Motor neuron (in vitro differentiated cells): ENCODE measurements around the gene CD40. TPM values are rescaled to one million over a fixed set of nuclear protein-coding genes. Genes with fewer than 3 reads are reported as not detected.

Experiments
- ATAC-seq, 8 experiments: fragments of 200-7000 bp; cut with Tn5 transposase; replicated peaks in 6 of 8; 2 replicates each; pipeline ENCODE4 v1.8.0; 2021; ENCODE audit warnings: mild to moderate bottlenecking in 8 of 8, moderate library complexity in 8 of 8
- H3K27ac ChIP-seq, 2 donors: fragments of 250-450 bp; sonication (Bioruptor Pico); 2 replicates each; pipeline ENCODE4 v1.9.0; 2021; ENCODE audit warnings: antibody characterized with exemption in 2 of 2, mild to moderate bottlenecking in 2 of 2, moderate library complexity in 1 of 2
- H3K4me1 ChIP-seq, 2 donors: fragments of 250-450 bp; sonication (Bioruptor Pico); replicated peaks in 1 of 2; 2 replicates each; pipeline ENCODE4 v1.6.1; 2021; ENCODE audit warnings: antibody characterized with exemption in 2 of 2, mild to moderate bottlenecking in 2 of 2, moderate library complexity in 1 of 2
- H3K4me3 ChIP-seq, 5 donors: fragments of 250-450 bp; sonication (Bioruptor Pico); 2 replicates each; pipeline ENCODE4 v1.9.0; 2021; ENCODE audit warnings: antibody characterized with exemption in 5 of 5, mild to moderate bottlenecking in 5 of 5, moderate library complexity in 4 of 5
- WGBS, 10 experiments: fragments of 450-650 bp; shearing (Covaris generic); methylation state at CpG; one replicate each; pipeline ENCODE4 v1.0.0; 2022; 5-methylcytosine and 5-hydroxymethylcytosine counted together
- in situ Hi-C, 9 experiments: fragments of 400-800 bp; cut with MboI; loops; one replicate each; pipeline ENCODE4 v1.15.0; 2021; ENCODE audit warnings: low sequenced_read_pairs in 9 of 9, low pct_unique_long_range_greater_than_20kb in 2 of 9; ENCODE audit not compliant: unreplicated experiment in 9 of 9
- total RNA-seq, 8 experiments: library from RNA; unstranded; fragments of 300-600 nt; gene quantifications; 2 replicates each; pipeline versions ENCODE4 v1.2.3 to v1.2.4, GENCODE V29; 2022

CD40 gene
- total RNA-seq, 8 experiments from 2014 or later, result 0.11 to 4.6 (median 1.1) TPM

GRCh38 chr20:46176739-46177378 lies 58.7 kb downstream of the CD40 start:
- in situ Hi-C loops, result no loop called here
- H3K27ac ChIP-seq, result no peak overlapping the region
- no peak for ATAC-seq
- H3K4me1 ChIP-seq, result peaks cover 22 to 24% of the 10 kb centered on the region in 2 donors
- no peak overlapping the region for H3K4me3 ChIP-seq
- WGBS, 10 experiments, result 63 to 100% (median 83%) methylated on average over 1 to 6 of the region's 13 CpGs; no CpG with 5 or more reads in 4 of the 10 experiments

- no peak overlapping the region for H3K27ac ChIP-seq
- no peak for ATAC-seq
- H3K4me1 ChIP-seq, result peaks cover 28 to 30% of the 10 kb centered on the region in 2 donors
- in situ Hi-C loops, result no loop called here
- 60 to 95% (median 90%) methylated on average over 1 to 7 of the region's 15 CpGs; no CpG with 5 or more reads in 7 of the 10 experiments for WGBS, 10 experiments
- no peak overlapping the region for H3K4me3 ChIP-seq
These were observed 59.7 kb downstream of the CD40 start for GRCh38 chr20:46177768-46178167.

GRCh38 chr20:46178891-46179290 lies 60.8 kb downstream of the CD40 start:
- ATAC-seq, result no peak
- Histone ChIP-seq H3K4me3 (no peak overlapping the region), H3K27ac (no peak overlapping the region), H3K4me1 (peaks cover 35 to 37% of the 10 kb centered on the region in 2 donors)
- WGBS, 10 experiments, result 0 to 88% (median 64%) methylated on average over 1 to 6 of the region's 8 CpGs; no CpG with 5 or more reads in 6 of the 10 experiments
- in situ Hi-C loops, result no loop called here

Other genes with a start within 250 kb of the CD40 start
- gene ZSWIM1, start 237.1 kb upstream of the CD40 start, total RNA-seq, result 10 to 100 TPM in 2 of 8 experiments, 1 to 10 TPM in 6; 6.6 to 12.3 (median 8.9) TPM
- gene SPATA25, start 230.7 kb upstream of the CD40 start, total RNA-seq, result 1 to 10 TPM; 1.1 to 4.1 (median 2.6) TPM
- gene NEURL2, start 227.1 kb upstream of the CD40 start, total RNA-seq, result 10 to 100 TPM in 1 of 8 experiments, 1 to 10 TPM in 7; 4.0 to 10.8 (median 5.7) TPM
- 100 to 1,000 TPM in 3 of 8 experiments, 10 to 100 TPM in 5; 16.0 to 395 (median 55.2) TPM for gene CTSA, start 227.0 kb upstream of the CD40 start, total RNA-seq
- 100 to 1,000 TPM in 2 of 8 experiments, 10 to 100 TPM in 6; 30.7 to 638 (median 41.2) TPM for gene PLTP, start 206.2 kb upstream of the CD40 start, total RNA-seq
- gene PCIF1, start 183.6 kb upstream of the CD40 start, total RNA-seq, result 10 to 100 TPM in 7 of 8 experiments, 1 to 10 TPM in 1; 6.7 to 58.9 (median 20.4) TPM
- gene ZNF335, start 146.1 kb upstream of the CD40 start, total RNA-seq, result 10 to 100 TPM in 6 of 8 experiments, 1 to 10 TPM in 2; 7.3 to 21.9 (median 12.1) TPM
- under 1 TPM in 4 of 8 experiments, not detected in 4; 0.09 to 0.81 (median 0.18) TPM for gene MMP9, start 109.4 kb upstream of the CD40 start, total RNA-seq
- gene SLC12A5, start 89.1 kb upstream of the CD40 start, total RNA-seq, result 10 to 100 TPM in 5 of 8 experiments, 1 to 10 TPM in 2, under 1 TPM in 1; 0.81 to 55.8 (median 25.1) TPM
- 10 to 100 TPM; 11.9 to 44.1 (median 18.3) TPM for gene NCOA5, start 28.4 kb upstream of the CD40 start, total RNA-seq
- 1 to 10 TPM in 5 of 8 experiments, under 1 TPM in 3; 0.36 to 4.4 (median 2.3) TPM for gene CDH22, start 190.2 kb downstream of the CD40 start, total RNA-seq